C4-2B (cell line): ENCODE measurements around the gene MYO7A.

ENCODE experiments used
- ZFX ChIP-seq: fragments of 450-650 bp; IDR thresholded peaks from 2 replicates; pipeline ENCODE4 v1.6.1; 2017
- TF ChIP-seq, protein P1 (sequence below): fragments of 450-650 bp; conservative IDR thresholded peaks from 2 replicates; pipeline ENCODE4 v1.5.1; 2017; ENCODE audit warnings: mild to moderate bottlenecking

DNA sequence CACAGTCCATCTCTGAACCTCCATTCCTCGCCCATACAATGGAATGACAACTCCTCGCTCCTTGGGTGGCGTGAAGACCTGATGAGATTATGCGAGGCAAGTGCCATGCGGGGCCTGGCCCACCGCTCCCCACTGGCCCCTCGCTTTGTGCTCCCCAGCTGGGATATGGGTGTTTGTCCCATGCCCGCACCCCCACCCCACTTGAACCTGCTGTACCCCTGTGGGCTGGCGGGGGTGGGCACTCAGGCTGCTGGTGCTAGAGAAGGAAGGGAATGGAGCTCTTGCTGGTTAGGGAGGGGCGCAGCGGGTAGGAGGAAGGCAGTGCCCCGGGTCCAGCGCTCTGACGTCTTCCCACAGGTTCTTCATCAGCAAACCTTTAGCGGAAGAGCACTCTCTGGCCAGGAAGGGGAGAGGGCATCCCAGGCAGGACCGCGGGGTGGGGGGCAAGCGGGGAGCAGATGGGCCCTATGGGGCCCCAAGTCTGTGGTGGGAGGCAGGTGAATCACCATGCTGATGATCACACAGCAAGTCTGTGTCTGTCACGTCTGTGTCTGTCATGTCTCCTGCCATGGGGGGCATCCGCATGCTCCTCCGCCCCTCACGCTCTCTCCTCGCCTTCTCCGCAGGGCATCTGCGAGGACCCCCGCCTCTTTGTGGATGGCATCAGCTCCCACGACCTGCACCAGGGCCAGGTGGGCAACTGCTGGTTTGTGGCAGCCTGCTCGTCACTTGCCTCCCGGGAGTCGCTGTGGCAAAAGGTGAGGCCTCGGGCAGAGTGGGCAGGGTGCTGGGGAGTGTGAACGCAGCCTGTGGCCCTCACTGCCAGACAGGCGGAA lies 34.8 kb upstream of the MYO7A start:
- TF ChIP-seq, protein P1, sequence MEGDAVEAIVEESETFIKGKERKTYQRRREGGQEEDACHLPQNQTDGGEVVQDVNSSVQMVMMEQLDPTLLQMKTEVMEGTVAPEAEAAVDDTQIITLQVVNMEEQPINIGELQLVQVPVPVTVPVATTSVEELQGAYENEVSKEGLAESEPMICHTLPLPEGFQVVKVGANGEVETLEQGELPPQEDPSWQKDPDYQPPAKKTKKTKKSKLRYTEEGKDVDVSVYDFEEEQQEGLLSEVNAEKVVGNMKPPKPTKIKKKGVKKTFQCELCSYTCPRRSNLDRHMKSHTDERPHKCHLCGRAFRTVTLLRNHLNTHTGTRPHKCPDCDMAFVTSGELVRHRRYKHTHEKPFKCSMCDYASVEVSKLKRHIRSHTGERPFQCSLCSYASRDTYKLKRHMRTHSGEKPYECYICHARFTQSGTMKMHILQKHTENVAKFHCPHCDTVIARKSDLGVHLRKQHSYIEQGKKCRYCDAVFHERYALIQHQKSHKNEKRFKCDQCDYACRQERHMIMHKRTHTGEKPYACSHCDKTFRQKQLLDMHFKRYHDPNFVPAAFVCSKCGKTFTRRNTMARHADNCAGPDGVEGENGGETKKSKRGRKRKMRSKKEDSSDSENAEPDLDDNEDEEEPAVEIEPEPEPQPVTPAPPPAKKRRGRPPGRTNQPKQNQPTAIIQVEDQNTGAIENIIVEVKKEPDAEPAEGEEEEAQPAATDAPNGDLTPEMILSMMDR: no peak
- no peak for TF ChIP-seq ZFX
